Gastrocnemius medialis (tissue), 4 donors: Measurements from ENCODE around the gene SPC25.

Source experiments
- POLR2A ChIP-seq, 2 donors: fragments of 450-650 bp; IDR thresholded peaks; one replicate each; pipeline ENCODE4 v1.6.1; 2017; ENCODE audit warnings: antibody characterized with exemption in 2 of 2, mild to moderate bottlenecking in 2 of 2, moderate library complexity in 2 of 2
- TF ChIP-seq, protein P1 (sequence below), 5 experiments: fragments of 450-650 bp in 3 of 5; fragments of 200-600 bp in 2 of 5; sonication (generic) in 2 of 5; IDR thresholded peaks in 4 of 5; conservative IDR thresholded peaks in 1 of 5; 1 replicate in 4 of 5; 2 replicates in 1 of 5; pipeline ENCODE4 v1.5.1; 2016 to 2019; ENCODE audit warnings: antibody characterized with exemption in 5 of 5, mild to moderate bottlenecking in 3 of 5, moderate library complexity in 3 of 5

DNA sequence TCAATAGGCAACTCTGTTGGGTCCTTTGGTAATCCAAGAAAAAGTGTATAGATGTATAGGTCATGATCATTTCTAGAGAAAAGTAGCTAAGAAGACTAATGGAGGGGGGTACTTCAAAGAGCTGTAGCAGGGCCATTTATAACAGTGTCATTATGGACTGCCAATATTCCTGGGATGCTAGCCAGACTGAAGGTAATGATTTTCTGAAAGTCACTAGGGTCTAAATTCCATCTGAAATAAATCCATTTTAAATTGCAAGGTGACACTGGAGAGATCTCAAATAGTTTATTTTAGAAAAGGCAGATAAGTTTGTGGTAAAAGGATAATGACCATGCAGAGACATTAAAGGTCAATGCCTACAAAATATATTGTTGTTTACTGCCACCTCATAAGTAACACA, 4.5 kb upstream of the SPC25 start:
- TF ChIP-seq, protein P1, sequence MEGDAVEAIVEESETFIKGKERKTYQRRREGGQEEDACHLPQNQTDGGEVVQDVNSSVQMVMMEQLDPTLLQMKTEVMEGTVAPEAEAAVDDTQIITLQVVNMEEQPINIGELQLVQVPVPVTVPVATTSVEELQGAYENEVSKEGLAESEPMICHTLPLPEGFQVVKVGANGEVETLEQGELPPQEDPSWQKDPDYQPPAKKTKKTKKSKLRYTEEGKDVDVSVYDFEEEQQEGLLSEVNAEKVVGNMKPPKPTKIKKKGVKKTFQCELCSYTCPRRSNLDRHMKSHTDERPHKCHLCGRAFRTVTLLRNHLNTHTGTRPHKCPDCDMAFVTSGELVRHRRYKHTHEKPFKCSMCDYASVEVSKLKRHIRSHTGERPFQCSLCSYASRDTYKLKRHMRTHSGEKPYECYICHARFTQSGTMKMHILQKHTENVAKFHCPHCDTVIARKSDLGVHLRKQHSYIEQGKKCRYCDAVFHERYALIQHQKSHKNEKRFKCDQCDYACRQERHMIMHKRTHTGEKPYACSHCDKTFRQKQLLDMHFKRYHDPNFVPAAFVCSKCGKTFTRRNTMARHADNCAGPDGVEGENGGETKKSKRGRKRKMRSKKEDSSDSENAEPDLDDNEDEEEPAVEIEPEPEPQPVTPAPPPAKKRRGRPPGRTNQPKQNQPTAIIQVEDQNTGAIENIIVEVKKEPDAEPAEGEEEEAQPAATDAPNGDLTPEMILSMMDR (IDR thresholded peaks at IDR 0.05 in 4 of 5, conservative IDR thresholded peaks at IDR 0.05 in 1 of 5) = no peak
- no peak for TF ChIP-seq POLR2A (IDR thresholded peaks at IDR 0.05)
